ENCODE results near the gene RNASEH1. TPM values are rescaled to one million over a fixed set of nuclear protein-coding genes. Genes with fewer than 3 reads are reported as not detected.

RNASEH1 gene
- total and polyA plus RNA-seq, 2 experiments from 2014 or later, result 15.3 to 25.6 TPM

GRCh38 chr2:3545788-3546478 is 12.2 kb downstream of the RNASEH1 start:
- H2AFZ ChIP-seq, result no peak overlapping the region
- H3K79me2 ChIP-seq, result peaks cover 9% of the 10 kb centered on the region
- H3K36me3 ChIP-seq (replicated peaks; ENCODE audit: insufficient read depth, low read depth), result no peaks in the 10 kb centered on the region
- H3K9me3 ChIP-seq (ENCODE audit: low read depth), result no peaks in the 10 kb centered on the region
- no peak overlapping the region for H3K4me2 ChIP-seq
- no peak for DNase-seq (ENCODE audit: low spot score)
- TF ChIP-seq EZH2 (IDR thresholded peaks at IDR 0.05; ENCODE audit: borderline replicate concordance), result no peak
- no peaks in the 10 kb centered on the region for H3K9me2 ChIP-seq (replicated peaks; ENCODE audit: insufficient read depth)
- no peaks in the 10 kb centered on the region for H4K20me1 ChIP-seq (ENCODE audit: insufficient read depth, poor library complexity, severe bottlenecking)
- no peak overlapping the region for H3K27ac ChIP-seq
- WGBS (ENCODE audit: low lambda C conversion rate, missing lambda C conversion rate), result 90% methylated on average over 10 of the region's 10 CpGs
- no peak overlapping the region for H3K4me3 ChIP-seq
- H3K27me3 ChIP-seq, result no peaks in the 10 kb centered on the region
- H3K4me1 ChIP-seq (ENCODE audit: insufficient read depth), result no peaks in the 10 kb centered on the region

- no peaks in the 10 kb centered on the region for H3K36me3 ChIP-seq (replicated peaks; ENCODE audit: insufficient read depth, low read depth)
- H3K27me3 ChIP-seq, result no peaks in the 10 kb centered on the region
Observed at GRCh38 chr2:3543023-3543683, 15.0 kb downstream of the RNASEH1 start.

GRCh38 chr2:3542107-3542506 is 16.0 kb downstream of the RNASEH1 start:
- H3K4me3 ChIP-seq, result no peak overlapping the region
- H4K20me1 ChIP-seq (ENCODE audit: insufficient read depth, poor library complexity, severe bottlenecking), result no peaks in the 10 kb centered on the region
- no peaks in the 10 kb centered on the region for H3K9me3 ChIP-seq (ENCODE audit: low read depth)
- H3K27ac ChIP-seq, result no peak overlapping the region
- H3K9me2 ChIP-seq (replicated peaks; ENCODE audit: insufficient read depth), result no peaks in the 10 kb centered on the region
- peaks cover 9% of the 10 kb centered on the region for H3K79me2 ChIP-seq
- over 99% methylated on average over 5 of the region's 5 CpGs for WGBS (ENCODE audit: low lambda C conversion rate, missing lambda C conversion rate)
- no peaks in the 10 kb centered on the region for H3K4me1 ChIP-seq (ENCODE audit: insufficient read depth)
- TF ChIP-seq EZH2 (IDR thresholded peaks at IDR 0.05; ENCODE audit: borderline replicate concordance), result no peak
- no peak for TF ChIP-seq EZH2phosphoT487 (IDR thresholded peaks at IDR 0.05; ENCODE audit: low read depth, severe bottlenecking, unreplicated experiment)
- no peak for TF ChIP-seq CTCF (IDR thresholded peaks at IDR 0.05; ENCODE audit: poor library complexity)
- DNase-seq (ENCODE audit: low spot score), result no peak
- no peak overlapping the region for H2AFZ ChIP-seq
- H3K27me3 ChIP-seq, result no peaks in the 10 kb centered on the region
- no peak overlapping the region for H3K4me2 ChIP-seq
- H3K36me3 ChIP-seq (replicated peaks; ENCODE audit: insufficient read depth, low read depth), result no peaks in the 10 kb centered on the region

More at GRCh38 chr2:3543023-3543683, 15.0 kb downstream of the RNASEH1 start:
- no peaks in the 10 kb centered on the region for H3K9me2 ChIP-seq (replicated peaks; ENCODE audit: insufficient read depth)
- 97% methylated on average over 6 of the region's 6 CpGs for WGBS (ENCODE audit: low lambda C conversion rate, missing lambda C conversion rate)
- H3K4me3 ChIP-seq, result no peak overlapping the region
- no peak overlapping the region for H2AFZ ChIP-seq
- H3K4me1 ChIP-seq (ENCODE audit: insufficient read depth), result no peaks in the 10 kb centered on the region
- TF ChIP-seq EZH2 (IDR thresholded peaks at IDR 0.05; ENCODE audit: borderline replicate concordance) (no peak), CTCF (IDR thresholded peaks at IDR 0.05; ENCODE audit: poor library complexity) (no peak), EZH2phosphoT487 (IDR thresholded peaks at IDR 0.05; ENCODE audit: low read depth, severe bottlenecking, unreplicated experiment) (no peak)
- H3K79me2 ChIP-seq, result peaks cover 9% of the 10 kb centered on the region
- no peaks in the 10 kb centered on the region for H4K20me1 ChIP-seq (ENCODE audit: insufficient read depth, poor library complexity, severe bottlenecking)
- no peak for DNase-seq (ENCODE audit: low spot score)
- no peak overlapping the region for H3K27ac ChIP-seq
- no peaks in the 10 kb centered on the region for H3K9me3 ChIP-seq (ENCODE audit: low read depth)
- H3K4me2 ChIP-seq, result no peak overlapping the region

GRCh38 chr2:3539836-3540235 is 18.3 kb downstream of the RNASEH1 start:
- 92% methylated on average over 9 of the region's 9 CpGs for WGBS (ENCODE audit: low lambda C conversion rate, missing lambda C conversion rate)
- TF ChIP-seq EZH2 (IDR thresholded peaks at IDR 0.05; ENCODE audit: borderline replicate concordance), result no peak
- Histone ChIP-seq H3K4me1 (ENCODE audit: insufficient read depth) (peaks cover 16% of the 10 kb centered on the region), H2AFZ (no peak overlapping the region), H3K36me3 (replicated peaks; ENCODE audit: insufficient read depth, low read depth) (no peaks in the 10 kb centered on the region), H4K20me1 (ENCODE audit: insufficient read depth, poor library complexity, severe bottlenecking) (no peaks in the 10 kb centered on the region), H3K9me3 (ENCODE audit: low read depth) (no peaks in the 10 kb centered on the region), H3K4me3 (no peak overlapping the region), H3K4me2 (no peak overlapping the region), H3K79me2 (peaks cover 9% of the 10 kb centered on the region), H3K27ac (no peak overlapping the region), H3K9me2 (replicated peaks; ENCODE audit: insufficient read depth) (no peaks in the 10 kb centered on the region), H3K27me3 (no peaks in the 10 kb centered on the region)
- DNase-seq (ENCODE audit: low spot score), result no peak
